H1 (cell line): ENCODE measurements around the gene MEIOSIN. TPM values are rescaled to one million over a fixed set of nuclear protein-coding genes. Genes with fewer than 3 reads are reported as not detected.

ENCODE experiments used
- CTCF ChIA-PET: fragments of 300-600 bp; sonication (Branson Sonifier 250); formaldehyde crosslinking; loops from one replicate; lab custom pipeline; 2021; ENCODE audit not compliant: partially characterized antibody; lab: Charles Lee
- POLR2A ChIA-PET: fragments of 300-600 bp; sonication (Branson Sonifier 250); formaldehyde crosslinking; loops from one replicate; lab custom pipeline; 2021; ENCODE audit warnings: inconsistent platforms; ENCODE audit not compliant: partially characterized antibody; lab: Charles Lee
- DNase-seq, 2 experiments: peaks; one replicate each; pipeline versions ENCODE4 v3.0.0 to v3.0.0-alpha.2; 2010 to 2022; ENCODE audit warnings: low spot score in 2 of 2, low read depth in 1 of 2, mixed read lengths in 1 of 2
- FAIRE-seq: peaks from 2 replicates; lab custom pipeline; 2011; peaks lifted over from hg19 to GRCh38; lab: Jason Lieb, UNC
- H2AFZ ChIP-seq: 2 replicates; pipeline ENCODE4 v1.8.1; 2012; ENCODE audit warnings: low read length, inconsistent platforms
- H2AK5ac ChIP-seq: 2 replicates; pipeline ENCODE4 v1.6.1; 2013; ENCODE audit warnings: low read depth, low read length
- H2BK120ac ChIP-seq: replicated peaks from 2 replicates; pipeline ENCODE3; 2013; ENCODE audit warnings: low read depth, low read length, inconsistent platforms
- H2BK12ac ChIP-seq: 2 replicates; pipeline ENCODE4 v1.6.1; 2013; ENCODE audit warnings: low read depth, low read length
- H2BK15ac ChIP-seq: 2 replicates; pipeline ENCODE4 v1.6.1; 2013; ENCODE audit warnings: low read length
- H2BK20ac ChIP-seq: 2 replicates; pipeline ENCODE4 v1.6.1; 2013; ENCODE audit warnings: low read length
- H2BK5ac ChIP-seq: 2 replicates; pipeline ENCODE4 v1.6.1; 2013; ENCODE audit warnings: low read depth, low read length
- H3K14ac ChIP-seq: 2 replicates; pipeline ENCODE4 v1.6.1; 2013; ENCODE audit warnings: inconsistent platforms; ENCODE audit not compliant: insufficient read length
- H3K18ac ChIP-seq: 2 replicates; pipeline ENCODE4 v1.6.1; 2013; ENCODE audit warnings: low read length; ENCODE audit errors: extremely low read depth
- H3K23ac ChIP-seq: 2 replicates; pipeline ENCODE4 v1.6.1; 2013; ENCODE audit warnings: inconsistent platforms; ENCODE audit not compliant: insufficient read length
- H3K23me2 ChIP-seq: 2 replicates; pipeline ENCODE4 v1.6.1; 2013; ENCODE audit warnings: low read depth, low read length
- H3K27ac ChIP-seq: 2 replicates; pipeline ENCODE4 v1.6.1; 2011; ENCODE audit warnings: low read depth, low read length, inconsistent platforms
- H3K27me3 ChIP-seq, 4 experiments: replicated peaks in 1 of 4; 1 replicate in 1 of 4; 2 replicates in 3 of 4; pipeline versions ENCODE4 v1.6.1 to v1.8.1; 2011 to 2013; ENCODE audit warnings: low read length in 3 of 4, mild to moderate bottlenecking in 3 of 4, inconsistent platforms in 2 of 4, mixed read lengths in 2 of 4, moderate library complexity in 1 of 4; ENCODE audit not compliant: control insufficient read depth in 3 of 4, insufficient read depth in 3 of 4; ENCODE audit errors: extremely low read depth in 1 of 4
- H3K36me3 ChIP-seq, 4 experiments: 2 replicates each; pipeline versions ENCODE4 v1.6.1 to v1.8.1; 2011 to 2013; ENCODE audit warnings: mild to moderate bottlenecking in 4 of 4, low read length in 3 of 4, moderate library complexity in 2 of 4, control low read depth in 1 of 4, inconsistent platforms in 1 of 4; ENCODE audit not compliant: insufficient read depth in 4 of 4, control insufficient read depth in 2 of 4
- H3K4ac ChIP-seq: replicated peaks from 2 replicates; pipeline ENCODE3; 2013; ENCODE audit warnings: low read length, low read depth, mixed read lengths, inconsistent platforms; ENCODE audit not compliant: insufficient read length
- H3K4me1 ChIP-seq, 4 experiments: replicated peaks in 1 of 4; 1 replicate in 1 of 4; 2 replicates in 3 of 4; pipeline versions ENCODE4 v1.6.1 to v1.8.1; 2011 to 2013; ENCODE audit warnings: low read length in 3 of 4, inconsistent platforms in 2 of 4, mixed read lengths in 1 of 4; ENCODE audit not compliant: insufficient read depth in 4 of 4, control insufficient read depth in 3 of 4
- H3K4me2 ChIP-seq, 2 experiments: 2 replicates each; pipeline versions ENCODE4 v1.6.1 to v1.8.1; 2011 to 2013; ENCODE audit warnings: low read depth in 2 of 2, low read length in 2 of 2, control low read depth in 1 of 2, inconsistent platforms in 1 of 2, mild to moderate bottlenecking in 1 of 2; ENCODE audit not compliant: insufficient read depth in 1 of 2
- H3K4me3 ChIP-seq, 4 experiments: fragments of 200-600, 300-600 bp in 1 of 4; sonication (generic), shearing (Covaris generic), sonication (Bioruptor Twin) in 1 of 4; 2 replicates each; pipeline versions ENCODE4 v1.5.1 to v1.8.1; 2011 to 2016; ENCODE audit warnings: low read length in 4 of 4, low read depth in 3 of 4, control low read depth in 2 of 4, inconsistent platforms in 2 of 4, mild to moderate bottlenecking in 2 of 4, mixed read lengths in 1 of 4, moderate library complexity in 1 of 4; ENCODE audit not compliant: insufficient read depth in 2 of 4; ENCODE audit errors: extremely low read depth in 1 of 4
- H3K56ac ChIP-seq: replicated peaks from 2 replicates; pipeline ENCODE3; 2013; ENCODE audit warnings: low read depth, mild to moderate bottlenecking, mixed read lengths, low read length, inconsistent platforms; ENCODE audit not compliant: insufficient read length
- H3K79me1 ChIP-seq: 2 replicates; pipeline ENCODE4 v1.6.1; 2013; ENCODE audit warnings: low read depth, low read length, control low read depth
- H3K79me2 ChIP-seq, 2 experiments: 2 replicates each; pipeline versions ENCODE4 v1.6.1 to v1.8.1; 2012 to 2013; ENCODE audit warnings: low read length in 2 of 2, mild to moderate bottlenecking in 2 of 2, inconsistent platforms in 1 of 2; ENCODE audit not compliant: insufficient read depth in 2 of 2, control insufficient read depth in 1 of 2
- H3K9ac ChIP-seq, 4 experiments: replicated peaks in 1 of 4; 1 replicate in 1 of 4; 2 replicates in 3 of 4; pipeline versions ENCODE4 v1.6.1 to v1.8.1; 2011 to 2013; ENCODE audit warnings: low read depth in 3 of 4, low read length in 3 of 4, control low read depth in 2 of 4, mild to moderate bottlenecking in 2 of 4, moderate library complexity in 2 of 4, inconsistent platforms in 1 of 4; ENCODE audit errors: extremely low read depth in 1 of 4
- H3K9me3 ChIP-seq, 2 experiments: 2 replicates each; pipeline versions ENCODE4 v1.6.1 to v1.8.1; 2012 to 2013; ENCODE audit warnings: mild to moderate bottlenecking in 2 of 2, moderate library complexity in 2 of 2, control low read depth in 1 of 2, inconsistent platforms in 1 of 2, low read depth in 1 of 2, low read length in 1 of 2, mixed read lengths in 1 of 2; ENCODE audit not compliant: insufficient read depth in 2 of 2
- H4K20me1 ChIP-seq, 2 experiments: replicated peaks in 1 of 2; 2 replicates each; pipeline versions ENCODE3 to v1.8.1; 2011 to 2013; ENCODE audit warnings: inconsistent platforms in 2 of 2, low read length in 2 of 2, mild to moderate bottlenecking in 1 of 2; ENCODE audit not compliant: insufficient read depth in 2 of 2, control insufficient read depth in 1 of 2
- H4K5ac ChIP-seq: 2 replicates; pipeline ENCODE4 v1.6.1; 2013; ENCODE audit warnings: low read length, low read depth, mixed read lengths, inconsistent platforms; ENCODE audit not compliant: insufficient read length
- H4K8ac ChIP-seq: 2 replicates; pipeline ENCODE4 v1.8.0; 2013; ENCODE audit warnings: mild to moderate bottlenecking, moderate library complexity, low read length, inconsistent platforms; ENCODE audit not compliant: insufficient read depth; ENCODE audit errors: extremely low read depth
- H4K91ac ChIP-seq: replicated peaks from 2 replicates; pipeline ENCODE3; 2013; ENCODE audit warnings: low read length, mixed read lengths, inconsistent platforms; ENCODE audit not compliant: insufficient read length
- KDM1A ChIP-seq: fragments of 200-600, 300-600 bp; sonication (generic); IDR thresholded peaks from 2 replicates; pipeline ENCODE4 v1.7.1; 2016; ENCODE audit warnings: mild to moderate bottlenecking, low read length, borderline replicate concordance
- KDM5A ChIP-seq: fragments of 200-600 bp; IDR thresholded peaks from 2 replicates; pipeline ENCODE4 v1.7.1; 2012; ENCODE audit warnings: mild to moderate bottlenecking, low read length, inconsistent platforms, mixed read lengths
- MAX ChIP-seq: IDR thresholded peaks from 2 replicates; pipeline ENCODE4 v1.6.1; 2012; ENCODE audit warnings: inconsistent platforms
- SIN3A ChIP-seq, 2 experiments: IDR thresholded peaks in 1 of 2; conservative IDR thresholded peaks in 1 of 2; 2 replicates each; pipeline ENCODE4 v1.6.1; 2011 to 2012; ENCODE audit warnings: low read length in 2 of 2, improper control_type of control experiment in 1 of 2, low read depth in 1 of 2, mild to moderate bottlenecking in 1 of 2
- TAF1 ChIP-seq: IDR thresholded peaks from 2 replicates; pipeline ENCODE4 v1.6.1; 2011; ENCODE audit warnings: mild to moderate bottlenecking, low read depth, low read length
- WGBS, 2 experiments: shearing (Covaris generic) in 1 of 2; methylation state at CpG; one replicate each; pipeline versions ENCODE4 v1.1.6 to v1.1.7; 2013 to 2015; ENCODE audit warnings: low lambda C conversion rate in 2 of 2, mixed read lengths in 2 of 2, inconsistent platforms in 1 of 2, low coverage in 1 of 2, missing lambda C conversion rate in 1 of 2; ENCODE audit not compliant: insufficient replicate concordance in 2 of 2, insufficient coverage in 1 of 2, insufficient read length in 1 of 2; ENCODE audit errors: extremely low coverage in 1 of 2, missing lambda C conversion rate in 1 of 2; 5-methylcytosine and 5-hydroxymethylcytosine counted together
- polyA plus RNA-seq, 7 experiments: library from polyadenylated mRNA; depleted of rRNA in 3 of 7; stranded (reverse) in 5 of 7; unstranded in 2 of 7; fragments of >200 nt in 5 of 7; fragments of 200-250 nt in 2 of 7; gene quantifications; 1 replicate in 5 of 7; 2 replicates in 1 of 7; 4 replicates in 1 of 7; pipeline versions ENCODE4 v1.2.1 to v1.2.3, GENCODE V29; 2011 to 2013; ENCODE audit warnings: missing spikeins in 2 of 7, mixed read lengths in 2 of 7
- total RNA-seq: library from RNA; stranded (reverse); fragmentation: NEBNext Ultra II Directional; extraction: Animal tissue kit (Norgen Biotek cat#: 25700); gene quantifications from 2 replicates; pipeline ENCODE4 v1.2.1, GENCODE V29; 2021

The MEIOSIN gene
- total and polyA plus RNA-seq, 2 of the 8 experiments (the other 6 are each of a cell fraction or from before 2014, with no cell fraction given) = 0.11 TPM; not detected in 1

DNA sequence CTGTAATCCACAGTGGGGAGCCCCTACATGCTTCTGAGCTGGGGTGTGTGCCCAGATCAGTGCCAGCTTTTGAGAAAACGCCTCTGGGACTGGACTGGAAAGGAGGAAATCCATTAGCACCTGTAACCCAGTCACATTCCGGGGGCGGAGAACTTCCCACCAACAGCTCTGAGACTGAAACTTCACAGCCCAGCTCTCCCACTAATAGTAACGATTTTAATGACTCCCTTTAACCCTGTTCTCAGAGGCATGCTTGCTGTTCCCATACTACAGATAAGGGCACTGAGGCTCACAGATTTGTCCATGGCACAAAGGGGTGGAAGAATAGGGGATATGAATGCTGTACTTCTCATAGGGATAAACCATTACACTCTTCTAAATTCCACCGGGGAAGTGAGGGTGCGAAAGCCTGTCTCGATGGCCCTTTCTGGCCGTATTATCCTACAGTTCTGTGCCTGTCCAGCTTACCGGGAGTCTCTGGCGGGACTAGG lies 3.4 kb upstream of the MEIOSIN start:
- Histone ChIP-seq H3K56ac (no peak overlapping the region), H4K8ac (no peak overlapping the region), H2AFZ (no peak overlapping the region), H4K91ac (no peak overlapping the region), H3K4me3 (peak overlapping the region; percentile 85 to 99 (median 90)), H3K79me1 (peaks cover 9% of the 10 kb centered on the region), H2BK5ac (no peak overlapping the region), H4K5ac (no peak overlapping the region), H2BK12ac (no peak overlapping the region), H3K4me2 (peak overlapping the region; percentile 78 to 95), H3K27ac (peak overlapping the region; percentile 44; the same call in 1 of the 2 replicates), H2BK120ac (no peak overlapping the region), H3K79me2 (peaks cover 3 to 50% of the 10 kb centered on the region in 2 experiments; a peak in 2 of 4 replicates), H3K23me2 (peaks cover 4% of the 10 kb centered on the region; the same call in 1 of the 2 replicates), H3K27me3 (no peaks in the 10 kb centered on the region; a peak in 1 of 7 replicates), H2BK15ac (no peak overlapping the region), H3K9me3 (no peaks in the 10 kb centered on the region), H3K4ac (no peak overlapping the region), H3K9ac (peak overlapping the region; percentile 63 to 91 (median 74)), H2BK20ac (no peak overlapping the region), H3K4me1 (peaks cover 0 to 4% (median 3%) of the 10 kb centered on the region in 4 experiments; a peak in 5 of 7 replicates), H3K14ac (no peak overlapping the region), H3K36me3 (no peaks in the 10 kb centered on the region), H3K18ac (0 out of 2 replicates have a peak overlapping the region, but pooled peaks have one; percentile 62), H2AK5ac (no peak overlapping the region), H4K20me1 (peaks cover 0 to 1% of the 10 kb centered on the region in 2 experiments), H3K23ac (no peak overlapping the region)
- CTCF ChIA-PET = interaction anchor here (0.7 to 2.5 kb wide), 7 partner anchors 10 to 88 kb away, joined by 3 to 9 read pairs (median 5); no protein-coding TSS in a partner anchor
- FAIRE-seq (no peak), DNase-seq (peak in 1 of 2 experiments; percentile 51)
- peak; percentile 22; the same call in 1 of the 2 replicates for TF ChIP-seq TAF1
- no peak for TF ChIP-seq MAX
- no peak for TF ChIP-seq KDM5A
- TF ChIP-seq SIN3A (conservative IDR thresholded peaks at IDR 0.05 in 1 of 2, IDR thresholded peaks at IDR 0.05 in 1 of 2; ENCODE audit: low read depth in 1 of 2, low read length in 2 of 2) = 0 out of 4 replicates have a peak, but pooled peaks of 1 of the 2 experiments have one; percentile 32
- peak; percentile 45; the same call in 1 of the 2 replicates for TF ChIP-seq KDM1A
- POLR2A ChIA-PET = interaction anchor here (0.7 to 9.1 kb wide), 9 partner anchors 8 to 140 kb away, joined by 3 to 113 read pairs (median 4); partner anchors contain the start of genes QPCTL, SIX5 and SNRPD2
- WGBS, 2 experiments = 17% methylated on average over 10 of the region's 10 CpGs; no CpG with 5 or more reads in 1 of the 2 experiments
